CD4-positive, alpha-beta T cell treated with Interleukin-4 for 4 hours (primary cell): ENCODE data around the gene IGFL1.
"Not testable (repeated sequence)": the region's sequence is repeated elsewhere in the genome, so short reads cannot be mapped to it uniquely, and the experiment has no call there.

Experiments used
- DNase-seq: peaks from one replicate; pipeline ENCODE4 v3.0.0-alpha.2; 2020

IGFL1 gene

GRCh38 chr19:46273931-46274330 is 44.4 kb downstream of the IGFL1 start:
- DNase-seq = not testable (repeated sequence)

- DNase-seq = no peak
These were observed 49.6 kb downstream of the IGFL1 start for GRCh38 chr19:46279177-46279576.
